Kidney epithelial cell (primary cell): ENCODE results near the gene HEPHL1. TPM values are rescaled to one million over a fixed set of nuclear protein-coding genes. Genes with fewer than 3 reads are reported as not detected.
"Not testable (repeated sequence)": the region's sequence is repeated elsewhere in the genome, so short reads cannot be mapped to it uniquely, and the experiment has no call there.

ENCODE experiments used
- DNase-seq: peaks from one replicate; pipeline ENCODE4 v3.0.0-alpha.2; 2010; ENCODE audit warnings: low read depth
- H3K27me3 ChIP-seq: 2 replicates; pipeline ENCODE4 v1.6.0; 2011; ENCODE audit warnings: low read length; ENCODE audit not compliant: control insufficient read depth, insufficient read depth
- H3K36me3 ChIP-seq: 2 replicates; pipeline ENCODE4 v1.5.1; 2011; ENCODE audit warnings: low read length; ENCODE audit not compliant: control insufficient read depth, insufficient read depth
- H3K4me3 ChIP-seq: 2 replicates; pipeline ENCODE4 v1.5.1; 2011; ENCODE audit warnings: low read depth, mild to moderate bottlenecking, control low read depth, low read length
- total RNA-seq: library from RNA; depleted of rRNA; stranded (reverse); fragments of >200 nt; gene quantifications from 2 replicates; pipeline ENCODE4 v1.2.3, GENCODE V29; 2015
- TF ChIP-seq, protein P1 (sequence below): IDR thresholded peaks from 2 replicates; pipeline ENCODE4 v1.5.1; 2011; ENCODE audit warnings: mild to moderate bottlenecking, moderate library complexity, low read length, control low read depth, inconsistent platforms; ENCODE audit not compliant: insufficient read depth, poor library complexity, severe bottlenecking

The HEPHL1 gene
- total RNA-seq = not detected in 2 replicates

DNA sequence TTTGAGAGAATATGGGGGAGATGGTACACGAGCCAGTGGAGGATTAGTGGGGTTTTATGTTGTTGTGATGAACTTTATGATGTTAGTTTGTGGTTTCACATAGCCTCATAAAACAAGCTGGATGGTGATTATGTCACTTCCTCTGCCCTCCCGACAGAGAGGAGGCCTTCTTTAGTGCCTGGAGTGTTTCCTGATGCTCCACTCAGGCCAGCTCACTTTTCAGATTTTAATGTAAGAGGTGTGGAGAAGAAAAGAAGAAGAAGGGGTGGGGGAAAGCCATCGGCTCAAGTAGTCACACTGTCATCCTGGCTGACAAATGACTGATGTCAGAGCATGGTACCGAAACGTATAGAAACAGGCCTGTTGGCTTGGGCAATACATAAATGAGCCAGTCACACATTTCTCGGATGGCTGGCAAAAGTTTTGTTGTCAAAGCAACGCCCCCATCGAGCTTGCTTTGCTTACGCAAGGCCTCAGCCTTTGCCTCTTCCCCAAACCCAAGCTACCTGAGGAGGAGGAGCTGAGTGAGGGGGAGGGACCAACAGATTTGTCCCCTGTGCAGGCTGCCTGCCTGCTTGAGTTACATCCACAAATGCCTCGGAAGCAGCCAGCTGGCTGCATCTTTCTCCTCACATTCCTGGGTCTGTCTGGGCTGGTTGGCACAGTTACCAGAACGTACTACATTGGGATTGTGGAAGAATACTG, at the start of gene HEPHL1:
Gene HEPHL1, plus strand, starts transcription at position 578 of the 705 bp plus-strand sequence. Its CDS starts 15 bp downstream, at position 593.
- TF ChIP-seq, protein P1, sequence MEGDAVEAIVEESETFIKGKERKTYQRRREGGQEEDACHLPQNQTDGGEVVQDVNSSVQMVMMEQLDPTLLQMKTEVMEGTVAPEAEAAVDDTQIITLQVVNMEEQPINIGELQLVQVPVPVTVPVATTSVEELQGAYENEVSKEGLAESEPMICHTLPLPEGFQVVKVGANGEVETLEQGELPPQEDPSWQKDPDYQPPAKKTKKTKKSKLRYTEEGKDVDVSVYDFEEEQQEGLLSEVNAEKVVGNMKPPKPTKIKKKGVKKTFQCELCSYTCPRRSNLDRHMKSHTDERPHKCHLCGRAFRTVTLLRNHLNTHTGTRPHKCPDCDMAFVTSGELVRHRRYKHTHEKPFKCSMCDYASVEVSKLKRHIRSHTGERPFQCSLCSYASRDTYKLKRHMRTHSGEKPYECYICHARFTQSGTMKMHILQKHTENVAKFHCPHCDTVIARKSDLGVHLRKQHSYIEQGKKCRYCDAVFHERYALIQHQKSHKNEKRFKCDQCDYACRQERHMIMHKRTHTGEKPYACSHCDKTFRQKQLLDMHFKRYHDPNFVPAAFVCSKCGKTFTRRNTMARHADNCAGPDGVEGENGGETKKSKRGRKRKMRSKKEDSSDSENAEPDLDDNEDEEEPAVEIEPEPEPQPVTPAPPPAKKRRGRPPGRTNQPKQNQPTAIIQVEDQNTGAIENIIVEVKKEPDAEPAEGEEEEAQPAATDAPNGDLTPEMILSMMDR = no peak
- DNase-seq = no peak
- no peak within 1 kb of the TSS for H3K4me3 ChIP-seq
- H3K36me3 ChIP-seq = no peaks in the 10 kb centered on the region
- no peaks in the 10 kb centered on the region for H3K27me3 ChIP-seq

GRCh38 chr11:93972790-93973189, 48.4 kb upstream of the HEPHL1 start:
- H3K27me3 ChIP-seq = no peaks in the 10 kb centered on the region
- TF ChIP-seq, protein P1 = no peak
- no peaks in the 10 kb centered on the region for H3K36me3 ChIP-seq
- no peak overlapping the region for H3K4me3 ChIP-seq
- DNase-seq = no peak

DNA sequence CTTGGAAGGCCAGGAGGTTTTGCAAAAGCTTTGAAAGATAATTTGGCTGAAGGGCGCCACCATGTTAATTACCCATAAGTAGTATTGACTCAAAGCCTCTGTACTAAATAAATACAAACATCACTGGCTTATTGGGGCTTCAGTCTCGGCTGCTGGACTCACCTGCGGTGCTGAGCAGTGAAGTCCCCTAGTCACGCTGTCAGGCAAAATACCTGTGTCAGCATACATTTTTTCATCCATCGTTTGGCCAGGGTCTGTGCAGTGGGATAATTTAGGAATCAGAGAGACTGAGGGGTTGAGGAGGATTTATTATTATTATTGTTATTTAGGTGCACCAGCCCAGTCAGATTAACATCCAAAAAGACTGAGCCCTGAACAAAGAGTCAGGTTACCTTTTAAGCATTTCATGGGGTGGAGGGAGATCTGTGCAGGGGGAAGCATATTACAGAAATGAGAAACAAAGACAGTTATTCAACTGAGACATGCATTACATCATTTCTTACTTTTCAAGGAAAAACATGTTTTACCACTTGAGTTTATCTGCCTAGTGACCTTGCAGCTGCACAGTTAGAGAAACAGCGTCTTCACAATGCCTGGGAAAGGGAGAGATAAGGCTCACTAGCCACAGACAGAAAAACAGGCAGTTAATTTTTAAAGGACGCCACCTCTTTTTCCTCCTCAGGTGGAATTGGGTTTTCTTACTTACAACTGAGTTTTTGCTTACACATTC, 47.7 kb upstream of the HEPHL1 start:
- H3K4me3 ChIP-seq, DNase-seq, H3K27me3 ChIP-seq, H3K36me3 ChIP-seq: not testable (repeated sequence)

DNA sequence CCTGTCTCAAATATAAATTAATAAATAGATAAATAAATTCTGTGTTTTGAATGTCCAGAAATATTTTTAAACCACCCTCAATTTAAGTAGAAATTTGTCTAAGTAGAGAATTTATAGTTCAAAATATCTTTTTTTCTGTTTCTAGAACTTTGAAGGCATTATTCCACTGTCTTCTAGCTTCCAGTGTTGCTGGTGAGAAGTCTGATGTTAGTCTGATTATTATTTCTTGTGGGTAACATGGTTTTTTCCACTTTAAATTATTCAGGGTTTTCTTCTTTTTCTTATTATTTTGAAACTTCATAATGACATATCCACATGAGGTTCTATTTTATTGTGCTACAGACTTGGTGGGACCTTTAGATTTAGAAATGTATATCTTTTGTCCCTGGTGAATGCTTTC, 46.4 kb upstream of the HEPHL1 start:
- H3K36me3 ChIP-seq = no peaks in the 10 kb centered on the region
- no peak overlapping the region for H3K4me3 ChIP-seq
- no peak for DNase-seq
- no peaks in the 10 kb centered on the region for H3K27me3 ChIP-seq
- TF ChIP-seq, protein P1 = no peak

DNA sequence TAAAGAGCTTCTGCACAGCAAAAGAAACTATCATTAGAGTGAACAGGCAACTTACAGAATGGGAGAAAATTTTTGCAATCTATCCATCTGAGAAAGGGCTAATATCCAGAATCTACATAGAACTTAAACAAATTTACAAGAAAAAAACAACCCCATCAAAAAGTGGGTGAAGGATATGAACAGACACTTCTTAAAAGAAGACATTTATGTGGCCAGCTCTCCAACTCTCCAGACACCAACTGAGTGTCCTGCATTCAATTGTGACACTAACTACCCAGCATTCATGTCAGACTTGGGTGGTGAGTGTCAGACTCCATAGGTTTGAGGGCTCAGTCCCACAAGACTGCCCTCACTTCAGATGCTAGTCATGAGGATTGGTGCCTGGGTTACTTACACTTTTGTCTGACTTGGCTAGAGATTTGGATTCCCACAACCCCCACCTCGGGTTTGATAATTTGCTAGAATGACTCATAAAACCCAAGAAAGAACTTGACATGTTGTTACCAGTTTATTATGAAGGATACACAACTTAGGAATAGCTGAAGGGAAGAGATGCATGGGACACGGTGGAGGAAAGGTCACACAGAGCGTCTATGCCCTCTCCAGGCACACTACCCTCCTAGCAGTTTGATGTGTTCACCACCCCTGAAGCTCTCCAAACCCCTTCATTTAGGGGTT, 44.4 kb upstream of the HEPHL1 start:
- DNase-seq, H3K27me3 ChIP-seq, H3K36me3 ChIP-seq, H3K4me3 ChIP-seq: not testable (repeated sequence)

DNA sequence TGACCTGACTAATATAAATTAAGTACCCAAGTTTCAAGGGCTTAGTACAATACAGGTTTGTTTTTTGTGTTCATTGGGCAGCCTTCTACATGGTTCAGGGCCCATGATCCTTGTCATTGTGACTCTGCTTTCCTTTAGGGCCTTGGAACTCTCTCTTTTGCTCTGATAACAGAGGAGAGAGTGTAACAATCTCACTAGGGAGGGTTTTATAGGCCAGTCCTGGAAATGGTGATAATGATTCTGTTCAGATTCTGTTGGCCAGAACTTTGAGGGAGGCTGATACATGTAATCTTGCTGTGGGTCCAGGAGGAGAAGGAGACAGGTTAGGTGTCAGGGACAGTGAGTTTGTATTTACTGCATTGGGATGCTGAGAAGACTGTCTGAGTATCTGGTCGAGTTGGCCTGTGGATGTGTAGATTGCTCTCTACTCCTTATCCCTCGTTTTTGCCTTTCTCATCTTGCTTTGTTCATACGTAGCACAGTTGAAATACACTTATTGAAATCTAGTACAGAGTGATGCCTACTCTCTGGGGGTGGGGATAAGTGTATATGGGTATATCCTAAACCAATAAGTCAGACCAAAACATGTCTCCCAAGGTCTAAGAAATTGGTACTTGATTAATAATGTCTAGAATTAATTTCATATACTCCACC, 37.5 kb upstream of the HEPHL1 start:
- Histone ChIP-seq H3K4me3 (no peak overlapping the region), H3K27me3 (no peaks in the 10 kb centered on the region), H3K36me3 (no peaks in the 10 kb centered on the region)
- no peak for DNase-seq
- TF ChIP-seq, protein P1 = no peak
